DND-41 (cell line): ENCODE data around the gene PKD1.
"Not testable (repeated sequence)": the region's sequence is repeated elsewhere in the genome, so short reads cannot be mapped to it uniquely, and the experiment has no call there.

Source experiments
- EZH2 ChIP-seq: IDR thresholded peaks from 3 replicates; pipeline ENCODE4 v1.6.1; 2012; ENCODE audit warnings: borderline replicate concordance, low read depth, mild to moderate bottlenecking, moderate library complexity, low read length, inconsistent platforms; ENCODE audit not compliant: severe bottlenecking
- TF ChIP-seq, protein P1 (sequence below): IDR thresholded peaks from 2 replicates; pipeline ENCODE4 v1.5.1; 2012; ENCODE audit warnings: borderline replicate concordance, low read length, moderate library complexity, mild to moderate bottlenecking; ENCODE audit not compliant: poor library complexity, severe bottlenecking; ENCODE audit errors: extremely low read depth

DNA sequence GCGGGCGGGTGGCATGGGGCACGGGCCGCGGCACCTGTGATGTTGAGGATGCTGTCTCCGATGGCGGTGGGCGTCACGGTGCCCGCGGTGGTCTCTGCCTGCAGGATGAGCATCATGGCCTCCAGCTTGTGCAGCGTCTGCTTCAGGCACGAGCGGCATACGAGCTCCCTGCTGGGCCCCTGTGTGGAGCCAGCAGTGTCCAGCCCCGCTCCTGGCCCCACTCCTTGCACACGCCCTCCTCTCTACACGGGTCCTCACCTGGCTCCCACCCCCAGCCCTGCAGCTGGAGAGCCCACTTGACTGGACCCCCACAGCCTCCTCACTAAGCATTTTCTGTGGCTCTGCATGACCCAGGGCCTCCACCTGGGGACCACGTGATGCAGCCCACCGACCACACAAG lies 31.2 kb downstream of the PKD1 start:
- not testable (repeated sequence) for TF ChIP-seq EZH2
- TF ChIP-seq, protein P1, sequence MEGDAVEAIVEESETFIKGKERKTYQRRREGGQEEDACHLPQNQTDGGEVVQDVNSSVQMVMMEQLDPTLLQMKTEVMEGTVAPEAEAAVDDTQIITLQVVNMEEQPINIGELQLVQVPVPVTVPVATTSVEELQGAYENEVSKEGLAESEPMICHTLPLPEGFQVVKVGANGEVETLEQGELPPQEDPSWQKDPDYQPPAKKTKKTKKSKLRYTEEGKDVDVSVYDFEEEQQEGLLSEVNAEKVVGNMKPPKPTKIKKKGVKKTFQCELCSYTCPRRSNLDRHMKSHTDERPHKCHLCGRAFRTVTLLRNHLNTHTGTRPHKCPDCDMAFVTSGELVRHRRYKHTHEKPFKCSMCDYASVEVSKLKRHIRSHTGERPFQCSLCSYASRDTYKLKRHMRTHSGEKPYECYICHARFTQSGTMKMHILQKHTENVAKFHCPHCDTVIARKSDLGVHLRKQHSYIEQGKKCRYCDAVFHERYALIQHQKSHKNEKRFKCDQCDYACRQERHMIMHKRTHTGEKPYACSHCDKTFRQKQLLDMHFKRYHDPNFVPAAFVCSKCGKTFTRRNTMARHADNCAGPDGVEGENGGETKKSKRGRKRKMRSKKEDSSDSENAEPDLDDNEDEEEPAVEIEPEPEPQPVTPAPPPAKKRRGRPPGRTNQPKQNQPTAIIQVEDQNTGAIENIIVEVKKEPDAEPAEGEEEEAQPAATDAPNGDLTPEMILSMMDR: not testable (repeated sequence)
